HG02588 (cell line): ENCODE measurements around the gene ZBTB37.
"Not testable (repeated sequence)": the region's sequence is repeated elsewhere in the genome, so short reads cannot be mapped to it uniquely, and the experiment has no call there.

ENCODE experiments used
- ATAC-seq: cut with Tn5 transposase; IDR thresholded peaks from one replicate; pipeline ENCODE4 v1.9.1; 2021; ENCODE audit warnings: mild to moderate bottlenecking, moderate library complexity; ENCODE audit not compliant: unreplicated experiment

Gene ZBTB37

DNA sequence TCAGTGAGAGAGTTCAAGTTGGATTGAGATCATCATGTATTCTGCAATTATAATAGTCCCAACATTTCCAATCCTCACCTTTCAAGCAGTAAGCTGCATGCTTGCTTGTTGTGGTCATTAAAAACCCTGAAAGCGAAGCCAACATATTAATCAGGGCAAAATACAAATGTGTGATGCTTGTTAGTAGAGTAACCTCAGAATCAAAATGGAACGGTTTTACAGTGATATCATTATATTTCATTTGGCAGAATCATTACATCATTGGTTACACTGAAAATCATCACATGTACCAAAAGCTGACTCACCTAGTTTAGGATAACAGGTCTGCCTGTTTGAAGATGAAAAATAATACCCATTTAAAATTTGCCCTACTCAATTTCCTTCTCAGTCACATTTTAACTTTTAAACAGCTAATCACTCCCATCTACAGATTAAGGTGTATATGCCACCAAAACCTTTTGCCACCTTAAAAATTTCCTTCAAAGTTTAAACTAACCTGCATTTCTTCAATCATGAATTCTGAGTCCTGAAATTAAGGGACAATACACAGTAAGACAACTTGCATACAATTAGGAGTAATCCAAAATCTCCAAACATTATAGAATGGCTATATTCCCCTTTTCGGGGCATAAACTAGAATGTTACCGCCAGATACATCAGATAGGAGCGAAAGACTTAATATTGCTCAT lies 3.9 kb upstream of the ZBTB37 start:
- ATAC-seq = no peak

DNA sequence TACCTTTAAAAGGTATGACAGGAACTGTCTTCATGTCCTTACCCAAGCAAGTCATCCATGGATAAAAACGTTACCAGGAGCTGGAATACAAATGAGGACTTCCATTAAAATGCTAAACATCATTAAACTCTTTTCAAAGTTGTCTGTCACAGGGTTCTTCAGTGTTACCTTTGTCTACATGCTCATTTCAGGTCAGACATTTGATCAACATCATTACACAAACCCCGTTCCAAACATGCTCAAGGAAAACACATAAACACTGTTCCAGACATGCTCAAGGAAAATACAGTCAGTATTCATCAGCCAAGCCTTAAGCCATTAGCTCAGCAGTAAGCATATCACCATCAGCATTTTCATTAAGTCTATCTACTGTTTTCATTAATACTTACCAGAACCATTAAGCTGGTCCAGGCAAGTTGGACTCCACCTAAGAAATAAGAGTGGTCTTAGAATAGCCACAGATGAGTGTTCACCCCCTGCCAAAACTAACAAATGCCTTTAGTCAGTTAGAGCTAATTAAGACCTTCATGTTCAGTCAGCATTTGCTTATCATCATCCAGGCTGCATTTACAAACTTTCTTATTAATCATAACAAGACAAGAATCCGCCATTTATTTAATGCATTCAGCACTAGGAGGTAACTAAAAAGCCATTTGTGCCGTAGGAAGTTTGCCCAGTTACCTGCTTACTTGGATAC lies 2.6 kb upstream of the ZBTB37 start:
- ATAC-seq = no peak

DNA sequence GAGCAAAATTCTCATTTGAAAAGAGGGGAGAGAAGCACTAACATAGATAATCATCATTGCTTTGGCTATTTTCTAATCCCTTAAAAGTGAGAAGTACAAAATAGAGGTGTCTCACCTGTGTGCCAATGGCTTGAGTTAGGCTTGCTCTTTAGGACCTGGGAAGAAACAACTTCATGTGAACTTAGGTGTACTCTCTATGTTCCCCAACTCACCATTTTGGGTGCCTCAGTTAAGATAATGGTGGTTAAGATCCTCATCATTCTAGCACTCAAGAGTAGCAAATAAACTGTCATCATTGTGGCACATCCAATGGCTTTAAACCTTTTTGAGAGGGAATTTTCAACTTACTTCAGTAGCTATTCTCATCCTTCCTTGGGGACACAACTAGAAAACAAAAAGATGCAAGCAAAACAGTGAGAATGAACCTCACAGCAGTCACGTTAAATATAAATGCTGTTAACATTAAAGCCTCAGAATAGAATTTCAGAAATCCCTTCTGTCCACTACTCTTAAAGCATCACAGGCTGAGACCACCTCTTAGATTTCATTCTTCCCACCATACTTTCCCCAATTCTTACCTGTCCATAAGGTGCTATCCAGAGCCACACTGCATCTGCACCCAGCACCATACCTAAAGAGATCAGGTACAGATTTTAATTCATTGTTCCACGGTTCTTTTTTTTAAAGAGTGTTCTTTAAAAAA lies 1.6 kb upstream of the ZBTB37 start:
- ATAC-seq = no peak

DNA sequence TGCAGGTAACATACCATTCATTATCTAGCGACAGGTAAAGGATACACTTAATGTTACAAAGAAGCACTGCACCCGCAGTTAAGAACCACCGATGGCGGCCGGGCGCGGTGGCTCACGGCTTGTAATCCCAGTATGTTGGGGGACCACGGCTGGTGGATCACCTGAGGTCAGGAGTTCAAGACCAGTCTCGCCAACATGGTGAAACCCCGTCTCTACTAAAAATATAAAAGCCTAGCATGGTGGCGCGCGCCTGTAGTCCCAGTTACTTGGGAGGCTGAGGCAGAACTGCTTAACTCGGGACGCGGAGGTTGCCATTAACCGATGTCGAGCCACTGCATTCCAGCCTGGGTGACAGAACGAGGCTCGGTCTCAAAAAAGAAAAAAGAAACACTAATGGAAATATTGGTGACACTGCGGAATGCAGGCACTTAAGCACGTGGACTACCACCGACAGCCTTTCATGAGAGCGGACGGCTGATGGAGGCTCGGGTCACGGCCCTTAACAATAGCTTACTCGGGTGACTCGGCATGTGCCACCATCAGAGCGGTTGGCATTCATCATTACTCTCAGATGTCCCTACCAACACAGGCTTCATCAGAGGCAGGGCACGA lies 933 bp upstream of the ZBTB37 start:
- no peak for ATAC-seq

GRCh38 chr1:173867753-173868265 lies 371 bp upstream of the ZBTB37 start, which contains the start of gene GAS5:
GAS5 (minus strand) TSS chr1:173867989.
- ATAC-seq = peak; percentile 69

DNA sequence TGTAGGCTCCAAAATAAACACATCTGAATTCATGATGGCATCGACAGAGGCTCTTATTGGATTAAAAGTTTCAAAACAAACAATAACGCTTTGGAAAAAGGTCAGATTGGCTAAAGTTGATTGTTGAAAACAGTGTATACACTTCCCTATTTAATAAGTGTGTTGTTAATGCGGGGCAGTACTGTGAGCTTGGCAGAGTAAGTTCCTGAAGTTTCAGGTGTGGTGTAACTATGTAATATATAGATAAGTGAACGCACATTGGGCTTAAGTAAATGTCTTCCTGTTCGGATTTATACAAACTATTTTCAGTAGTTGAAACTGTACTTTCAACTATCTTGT lies 810 bp downstream of the ZBTB37 start:
- ATAC-seq = no peak

DNA sequence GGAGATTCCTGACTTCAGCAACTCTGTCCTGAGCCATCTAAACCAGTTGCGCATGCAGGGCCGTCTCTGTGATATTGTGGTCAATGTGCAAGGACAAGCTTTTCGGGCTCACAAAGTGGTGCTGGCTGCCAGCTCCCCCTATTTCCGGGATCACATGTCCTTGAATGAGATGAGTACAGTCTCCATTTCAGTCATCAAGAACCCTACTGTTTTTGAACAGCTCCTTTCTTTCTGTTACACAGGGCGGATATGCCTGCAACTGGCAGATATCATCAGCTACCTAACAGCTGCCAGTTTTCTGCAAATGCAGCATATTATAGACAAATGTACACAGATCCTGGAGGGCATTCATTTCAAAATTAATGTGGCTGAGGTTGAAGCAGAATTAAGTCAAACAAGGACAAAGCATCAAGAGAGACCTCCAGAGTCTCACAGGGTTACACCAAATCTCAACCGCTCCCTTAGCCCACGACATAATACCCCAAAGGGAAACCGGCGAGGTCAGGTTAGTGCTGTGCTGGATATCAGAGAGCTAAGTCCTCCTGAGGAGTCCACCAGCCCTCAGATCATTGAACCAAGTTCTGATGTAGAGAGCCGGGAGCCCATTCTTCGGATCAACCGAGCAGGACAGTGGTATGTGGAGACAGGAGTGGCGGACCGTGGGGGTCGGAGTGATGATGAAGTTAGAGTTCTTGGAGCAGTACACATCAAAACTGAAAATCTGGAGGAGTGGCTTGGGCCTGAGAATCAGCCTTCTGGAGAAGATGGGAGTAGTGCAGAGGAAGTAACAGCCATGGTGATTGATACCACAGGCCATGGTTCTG lies 2.3 kb downstream of the ZBTB37 start:
- no peak for ATAC-seq

DNA sequence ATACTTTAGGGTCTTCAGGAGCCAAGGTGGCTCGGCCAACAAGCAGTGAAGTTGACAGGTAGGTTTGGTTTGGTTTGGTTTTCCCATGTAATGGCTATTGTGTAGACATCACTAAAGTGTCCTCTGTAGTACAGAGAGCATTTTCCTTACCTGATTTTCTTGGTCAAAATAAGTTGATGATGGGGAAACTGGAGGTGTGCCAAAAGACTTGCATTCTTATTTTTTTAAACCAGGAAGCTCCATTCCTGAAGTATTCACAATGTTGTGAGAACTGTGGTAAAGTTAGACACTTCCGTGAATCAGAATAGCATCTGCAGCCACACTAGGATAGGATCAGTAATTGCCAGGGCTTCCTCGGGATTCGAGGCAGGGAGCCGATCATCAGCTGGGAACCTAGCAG lies 2.9 kb downstream of the ZBTB37 start:
- ATAC-seq = no peak

- no peak for ATAC-seq
Measured at GRCh38 chr1:173871500-173871899, 3.3 kb downstream of the ZBTB37 start.

GRCh38 chr1:173876732-173877131 lies 8.6 kb downstream of the ZBTB37 start:
- no peak for ATAC-seq

DNA sequence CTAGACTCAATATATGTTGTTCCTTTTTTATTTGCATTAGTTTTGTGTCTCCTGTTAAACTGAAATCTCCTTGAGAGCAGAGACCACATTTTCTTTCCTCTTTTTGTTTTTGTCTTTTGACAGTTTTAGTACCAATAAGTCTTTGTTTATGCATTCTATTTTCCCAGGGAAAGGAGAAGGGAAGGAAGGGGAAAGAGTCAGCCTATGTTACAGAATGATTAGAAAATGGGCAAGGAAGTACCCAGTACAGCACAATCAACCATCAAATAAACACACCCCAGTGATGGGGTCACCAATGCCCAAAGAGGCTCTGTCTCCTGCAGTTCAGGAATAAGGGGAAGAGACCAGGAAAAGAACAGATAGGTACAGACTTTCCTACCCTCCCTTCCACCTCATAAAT lies 10.1 kb downstream of the ZBTB37 start:
- ATAC-seq = no peak

GRCh38 chr1:173881117-173881516 lies 12.9 kb downstream of the ZBTB37 start:
- ATAC-seq = not testable (repeated sequence)

- no peak for ATAC-seq
Measured at GRCh38 chr1:173884701-173885100, 16.5 kb downstream of the ZBTB37 start.

GRCh38 chr1:173886746-173887611 lies 18.8 kb downstream of the ZBTB37 start:
- ATAC-seq = no peak

GRCh38 chr1:173887627-173888026 lies 19.4 kb downstream of the ZBTB37 start:
- ATAC-seq = no peak

- ATAC-seq = no peak
Measured at GRCh38 chr1:173888749-173889148, 20.6 kb downstream of the ZBTB37 start.

DNA sequence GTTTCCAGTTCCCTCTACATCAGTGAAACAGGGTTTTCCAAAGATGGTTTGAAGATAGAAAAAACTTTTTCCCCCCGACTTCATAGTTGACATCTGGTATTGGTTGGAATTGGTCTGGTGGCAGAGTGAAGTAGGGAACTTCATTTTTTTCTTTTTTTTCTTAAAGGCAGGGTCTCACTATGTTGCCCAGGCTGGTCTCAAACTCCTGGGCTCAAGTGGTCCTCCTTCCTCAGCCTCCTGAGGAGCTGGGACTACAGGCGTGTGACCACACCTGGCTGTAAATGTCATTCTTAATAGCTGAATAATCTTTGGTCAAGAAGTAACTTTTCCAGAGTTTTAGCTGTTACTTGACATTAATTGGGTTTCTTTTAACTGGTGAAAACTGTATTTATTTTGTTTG lies 21.7 kb downstream of the ZBTB37 start:
- no peak for ATAC-seq

- ATAC-seq = no peak
Measured at GRCh38 chr1:173893611-173894010, 25.4 kb downstream of the ZBTB37 start.

DNA sequence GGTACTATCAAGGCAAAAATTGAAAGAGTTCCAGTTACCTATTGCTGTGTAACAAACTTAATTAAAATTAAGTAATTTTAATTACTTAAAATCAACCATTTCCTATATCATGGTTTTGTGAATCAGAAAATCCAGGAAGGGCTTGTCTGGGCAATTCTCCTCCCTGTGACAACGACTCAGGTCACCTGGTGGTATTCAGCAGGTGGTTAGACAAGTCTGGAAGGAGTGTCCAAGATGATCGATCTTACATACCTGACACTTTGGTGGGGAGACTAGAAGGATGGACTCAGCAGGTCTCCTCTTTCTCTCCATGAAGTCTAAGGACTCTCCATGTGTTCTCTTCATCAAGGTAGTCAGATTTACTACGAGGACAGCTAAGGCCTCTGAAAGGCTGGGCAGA lies 26.0 kb downstream of the ZBTB37 start:
- no peak for ATAC-seq

- no peak for ATAC-seq
Measured at GRCh38 chr1:173900427-173900826, 32.2 kb downstream of the ZBTB37 start.
